HuH-7.5 (cell line): Measurements from ENCODE around the gene AGRN.
"Not testable (repeated sequence)": the region's sequence is repeated elsewhere in the genome, so short reads cannot be mapped to it uniquely, and the experiment has no call there.

Experiments
- DNase-seq: peaks from one replicate; pipeline ENCODE4 v3.0.0; 2011; ENCODE audit warnings: low spot score

The AGRN gene

GRCh38 chr1:1020000-1020404 is at the start of gene AGRN:
Gene AGRN (plus strand): TSS chr1:1020120. CDS start chr1:1020173, 53 bp downstream.
- no peak for DNase-seq

GRCh38 chr1:970242-970972 is 49.5 kb upstream of the AGRN start:
- DNase-seq, result no peak

GRCh38 chr1:970973-971730 is 48.8 kb upstream of the AGRN start:
- no peak for DNase-seq

- DNase-seq, result no peak
These were observed 48.0 kb upstream of the AGRN start for GRCh38 chr1:971751-972506.

GRCh38 chr1:972726-973458 is 47.0 kb upstream of the AGRN start:
- DNase-seq, result no peak

GRCh38 chr1:973459-974292 is 46.2 kb upstream of the AGRN start:
- no peak for DNase-seq

GRCh38 chr1:974293-974640 is 45.7 kb upstream of the AGRN start:
- DNase-seq, result no peak

DNA sequence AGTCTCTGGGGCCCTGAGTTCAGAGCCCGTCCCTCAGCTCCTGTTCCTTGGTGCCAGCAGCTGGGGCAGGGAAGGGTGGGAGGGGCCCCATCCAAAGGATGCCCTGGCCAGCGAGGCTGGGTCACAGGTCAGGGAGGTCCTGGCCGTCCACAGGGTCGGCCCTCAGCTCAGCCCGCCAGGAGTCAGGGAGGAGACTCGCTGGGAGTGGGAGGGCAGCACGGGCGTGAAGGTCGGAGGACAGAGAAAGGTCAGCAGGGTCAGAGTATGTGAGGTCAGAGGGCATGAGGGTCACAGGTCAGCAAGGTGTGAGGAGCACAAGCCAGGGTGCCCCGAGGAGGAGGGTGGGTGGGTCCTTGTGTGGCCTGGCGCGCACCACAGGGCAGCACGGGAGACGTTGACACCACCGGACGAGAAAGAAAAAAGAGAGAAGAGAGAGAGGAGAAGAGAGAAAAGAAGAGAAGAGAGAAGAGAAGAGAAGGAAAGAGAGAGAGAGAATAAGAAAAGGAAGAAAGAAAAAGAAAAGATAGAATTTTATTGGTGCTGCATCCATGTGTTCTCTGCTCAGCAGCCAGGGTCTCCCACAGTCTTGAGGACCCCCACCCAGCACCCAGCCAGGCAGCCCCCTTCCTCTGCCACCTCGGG is 45.1 kb upstream of the AGRN start:
- no peak for DNase-seq

- DNase-seq, result no peak
These were observed 44.6 kb upstream of the AGRN start for GRCh38 chr1:975365-975764.

DNA sequence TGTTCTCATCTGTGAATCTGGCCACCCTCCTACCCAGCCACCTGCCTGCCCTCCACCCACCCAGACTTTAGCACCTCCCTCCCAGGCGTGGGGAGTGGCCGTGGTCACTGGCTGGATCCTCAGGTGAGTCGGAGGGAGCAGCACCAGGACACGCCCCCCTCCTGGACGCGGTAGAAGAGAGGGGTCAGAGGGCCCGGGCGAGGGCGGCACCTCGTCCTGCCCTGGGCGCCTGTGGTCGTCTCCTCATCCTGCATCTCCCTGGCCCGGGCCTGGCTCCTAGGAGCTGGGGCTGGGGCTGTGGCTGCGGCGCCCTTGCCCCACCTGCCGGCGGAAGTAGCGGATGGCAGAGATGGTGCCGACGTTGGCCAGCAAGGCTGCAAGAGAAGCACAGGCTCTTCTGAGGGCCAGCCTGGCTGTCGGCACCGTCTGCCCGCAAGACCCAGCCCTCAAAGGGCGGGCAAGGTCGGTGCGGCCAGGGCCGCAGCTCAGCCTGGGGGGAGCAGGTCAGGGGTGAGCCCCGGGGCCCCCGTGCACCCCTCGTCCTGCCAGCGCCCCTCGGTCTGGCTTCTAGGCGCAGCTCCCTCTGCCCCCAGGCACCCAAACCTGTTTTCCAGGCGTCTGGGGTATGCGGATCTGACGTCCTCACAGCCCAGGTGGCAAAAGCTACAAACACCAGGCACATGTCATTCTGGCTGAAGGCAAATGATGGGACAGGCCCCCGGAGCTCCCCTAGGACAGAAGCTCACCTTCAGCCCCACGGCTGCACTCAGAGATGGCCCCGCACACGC is 43.8 kb upstream of the AGRN start:
- DNase-seq, result peak; percentile 91

DNA sequence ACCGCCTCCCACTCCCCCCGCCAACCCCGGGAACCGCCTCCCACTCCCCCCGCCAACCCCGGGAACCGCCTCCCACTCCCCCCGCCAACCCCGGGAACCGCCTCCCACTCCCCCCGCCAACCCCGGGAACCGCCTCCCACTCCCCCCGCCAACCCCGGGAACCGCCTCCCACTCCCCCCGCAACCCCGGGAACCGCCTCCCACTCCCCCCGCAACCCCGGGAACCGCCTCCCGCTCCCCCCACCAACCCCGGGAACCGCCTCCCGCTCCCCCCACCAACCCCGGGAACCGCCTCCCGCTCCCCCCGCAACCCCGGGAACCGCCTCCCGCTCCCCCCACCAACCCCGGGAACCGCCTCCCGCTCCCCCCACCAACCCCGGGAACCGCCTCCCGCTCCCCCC is 43.1 kb upstream of the AGRN start:
- not testable (repeated sequence) for DNase-seq

DNA sequence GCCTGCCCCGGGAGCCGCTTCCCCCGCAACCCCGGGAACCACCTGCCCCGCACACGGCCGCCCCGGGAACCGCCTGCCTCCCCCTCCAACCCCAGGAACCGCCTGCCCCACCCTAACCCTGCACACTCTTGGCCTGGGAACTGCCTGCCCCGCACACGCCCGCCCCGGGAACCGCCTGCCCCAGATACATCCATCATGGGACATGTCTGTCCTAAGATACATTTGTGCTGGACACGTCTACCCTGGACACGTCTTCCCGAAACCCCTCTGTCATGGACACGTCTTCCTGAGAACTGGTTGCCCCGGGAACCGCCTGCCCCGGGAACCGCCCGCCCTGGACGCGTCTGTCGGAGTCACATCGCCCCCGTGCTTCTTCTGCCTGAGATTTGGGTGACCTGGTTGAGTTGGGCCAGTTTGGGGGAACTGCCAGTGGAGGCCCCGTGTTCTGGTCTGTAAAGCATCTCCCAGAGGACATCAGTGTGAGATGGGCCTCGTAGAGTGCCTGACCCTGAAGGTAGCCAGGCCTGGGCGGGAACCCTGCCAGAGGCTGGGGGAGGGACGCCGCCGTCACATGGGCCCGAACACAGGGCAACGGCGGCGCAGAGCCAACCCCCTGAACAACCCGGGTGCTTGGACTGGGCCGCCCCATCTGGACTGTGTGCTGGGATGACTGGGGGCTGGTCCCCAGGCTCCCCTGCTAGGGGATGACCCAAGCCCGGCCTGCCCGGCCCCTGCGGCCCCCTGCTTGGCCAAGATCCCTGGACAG is 41.7 kb upstream of the AGRN start:
- DNase-seq, result no peak

DNA sequence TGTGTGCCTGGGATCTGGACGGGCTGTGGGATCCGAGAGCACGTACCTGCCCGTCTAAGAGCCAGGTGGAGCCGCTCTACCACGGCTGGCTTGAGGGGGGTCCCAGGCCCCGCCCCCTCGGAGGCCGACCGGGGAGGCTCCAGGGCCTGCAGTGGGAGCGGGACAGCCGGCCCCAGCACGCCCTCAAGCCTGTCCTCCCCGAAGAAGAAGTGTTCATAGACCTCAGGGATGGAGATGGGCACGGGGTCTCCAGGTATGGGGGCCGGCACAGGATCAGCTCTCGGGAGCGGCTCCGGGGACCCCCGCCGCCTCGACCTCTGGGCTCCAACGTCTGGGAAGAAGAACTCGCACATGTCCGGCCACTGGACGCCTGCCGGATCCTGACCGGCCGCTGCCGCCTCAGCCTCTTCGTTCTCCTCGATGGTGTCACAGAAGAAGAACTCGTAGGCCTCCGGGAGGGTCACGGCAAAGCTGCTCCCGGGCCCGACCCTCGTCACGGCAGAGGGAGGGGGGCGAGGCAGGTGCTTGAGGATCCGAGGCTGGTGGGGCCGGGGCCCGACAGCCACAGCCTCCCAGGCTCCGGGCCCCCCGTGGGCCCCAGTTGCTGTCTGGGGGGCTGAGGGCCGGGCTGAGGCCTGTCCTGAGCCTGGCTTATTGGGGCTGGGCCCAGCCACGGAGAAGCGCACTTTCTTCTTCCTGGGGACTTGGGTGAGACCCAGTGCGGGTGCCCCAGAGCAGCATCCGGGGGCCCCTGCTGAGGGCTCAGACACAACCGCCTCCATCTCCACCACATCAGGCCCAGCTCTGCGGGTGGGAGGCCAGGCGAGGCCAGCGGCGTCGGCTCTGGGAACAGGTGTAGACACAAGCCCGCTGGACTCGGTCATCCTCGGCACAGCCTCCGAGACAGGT is 40.8 kb upstream of the AGRN start:
- no peak for DNase-seq

GRCh38 chr1:979744-980072 is 40.2 kb upstream of the AGRN start:
- no peak for DNase-seq

- no peak for DNase-seq
These were observed 39.8 kb upstream of the AGRN start for GRCh38 chr1:980137-980571.

DNA sequence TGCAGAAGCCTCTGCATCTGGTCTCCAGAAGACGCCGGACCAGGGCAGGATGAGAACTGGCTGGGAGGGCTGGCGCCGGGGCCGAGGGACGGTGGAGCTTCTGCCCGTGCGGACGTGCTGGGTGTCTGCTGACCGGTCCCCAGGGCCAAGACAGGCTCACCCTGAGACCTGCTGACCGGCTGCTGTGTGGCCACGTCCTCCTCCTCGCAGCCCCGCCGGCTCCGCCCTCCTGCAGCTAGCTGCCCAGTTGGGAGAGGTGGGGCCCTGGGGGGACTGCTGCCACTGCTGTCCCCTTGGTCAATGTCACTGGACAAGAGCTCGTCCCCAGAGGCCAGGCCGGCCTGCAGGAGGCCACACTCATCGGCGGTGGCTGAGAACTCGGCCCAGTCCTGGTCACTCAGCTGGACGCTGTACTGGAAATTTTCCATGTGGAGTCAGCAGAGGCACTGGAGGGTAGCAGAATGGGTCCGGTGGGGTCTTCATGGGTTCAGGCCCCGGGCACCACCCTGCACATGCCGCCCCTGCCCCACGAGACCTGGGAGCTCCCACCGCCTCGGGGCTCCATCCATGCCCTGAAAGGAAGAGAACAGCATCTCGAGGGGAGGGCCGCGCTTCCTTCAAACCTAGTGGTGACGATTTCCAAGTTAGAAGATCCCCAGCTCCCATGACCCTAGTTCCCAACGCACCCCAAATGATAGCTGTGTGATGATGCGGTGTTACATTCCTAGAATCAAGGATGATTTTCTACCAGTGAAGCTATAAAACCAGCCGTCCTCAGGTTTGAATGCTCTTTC is 39.1 kb upstream of the AGRN start:
- DNase-seq, result no peak

- no peak for DNase-seq
These were observed 38.4 kb upstream of the AGRN start for GRCh38 chr1:981491-981954.
